Kidney epithelial cell (primary cell): Measurements from ENCODE around the gene SEM1. TPM values are rescaled to one million over a fixed set of nuclear protein-coding genes. Genes with fewer than 3 reads are reported as not detected.
A peak's percentile ranks its signal among the peaks of the same experiment; 100 is the strongest.
"Not testable (repeated sequence)": the region's sequence is repeated elsewhere in the genome, so short reads cannot be mapped to it uniquely, and the experiment has no call there.

Experiments used
- DNase-seq: peaks from one replicate; pipeline ENCODE4 v3.0.0-alpha.2; 2010; ENCODE audit warnings: low read depth
- H3K27me3 ChIP-seq: 2 replicates; pipeline ENCODE4 v1.6.0; 2011; ENCODE audit warnings: low read length; ENCODE audit not compliant: control insufficient read depth, insufficient read depth
- H3K36me3 ChIP-seq: 2 replicates; pipeline ENCODE4 v1.5.1; 2011; ENCODE audit warnings: low read length; ENCODE audit not compliant: control insufficient read depth, insufficient read depth
- H3K4me3 ChIP-seq: 2 replicates; pipeline ENCODE4 v1.5.1; 2011; ENCODE audit warnings: low read depth, mild to moderate bottlenecking, control low read depth, low read length
- total RNA-seq: library from RNA; depleted of rRNA; stranded (reverse); fragments of >200 nt; gene quantifications from 2 replicates; pipeline ENCODE4 v1.2.3, GENCODE V29; 2015
- TF ChIP-seq, protein P1 (sequence below): IDR thresholded peaks from 2 replicates; pipeline ENCODE4 v1.5.1; 2011; ENCODE audit warnings: mild to moderate bottlenecking, moderate library complexity, low read length, control low read depth, inconsistent platforms; ENCODE audit not compliant: insufficient read depth, poor library complexity, severe bottlenecking

SEM1 gene
- total RNA-seq, 1 donor from 2014 or later: 17.6 TPM

DNA sequence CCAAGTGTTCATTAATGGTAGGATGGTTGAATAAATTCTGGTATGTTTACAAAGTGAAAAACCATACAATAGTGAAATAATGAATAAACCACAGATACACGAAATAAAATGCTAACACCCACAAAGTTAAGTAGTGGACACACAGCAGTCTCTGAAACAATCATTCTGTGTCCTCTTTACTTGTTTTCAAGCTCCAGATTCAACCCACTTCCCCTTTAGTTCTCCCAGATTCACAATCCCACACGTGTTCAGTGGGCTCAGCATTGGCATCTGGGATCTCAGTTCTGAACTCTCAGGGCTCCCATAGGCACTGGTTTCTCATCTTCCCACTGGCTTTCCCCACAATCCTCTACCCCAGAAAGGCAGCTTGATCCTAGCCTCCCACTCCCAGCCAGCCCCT is 44.9 kb downstream of the SEM1 start:
- DNase-seq: no peak
- TF ChIP-seq, protein P1, sequence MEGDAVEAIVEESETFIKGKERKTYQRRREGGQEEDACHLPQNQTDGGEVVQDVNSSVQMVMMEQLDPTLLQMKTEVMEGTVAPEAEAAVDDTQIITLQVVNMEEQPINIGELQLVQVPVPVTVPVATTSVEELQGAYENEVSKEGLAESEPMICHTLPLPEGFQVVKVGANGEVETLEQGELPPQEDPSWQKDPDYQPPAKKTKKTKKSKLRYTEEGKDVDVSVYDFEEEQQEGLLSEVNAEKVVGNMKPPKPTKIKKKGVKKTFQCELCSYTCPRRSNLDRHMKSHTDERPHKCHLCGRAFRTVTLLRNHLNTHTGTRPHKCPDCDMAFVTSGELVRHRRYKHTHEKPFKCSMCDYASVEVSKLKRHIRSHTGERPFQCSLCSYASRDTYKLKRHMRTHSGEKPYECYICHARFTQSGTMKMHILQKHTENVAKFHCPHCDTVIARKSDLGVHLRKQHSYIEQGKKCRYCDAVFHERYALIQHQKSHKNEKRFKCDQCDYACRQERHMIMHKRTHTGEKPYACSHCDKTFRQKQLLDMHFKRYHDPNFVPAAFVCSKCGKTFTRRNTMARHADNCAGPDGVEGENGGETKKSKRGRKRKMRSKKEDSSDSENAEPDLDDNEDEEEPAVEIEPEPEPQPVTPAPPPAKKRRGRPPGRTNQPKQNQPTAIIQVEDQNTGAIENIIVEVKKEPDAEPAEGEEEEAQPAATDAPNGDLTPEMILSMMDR: no peak
- no peaks in the 10 kb centered on the region for H3K36me3 ChIP-seq
- H3K4me3 ChIP-seq: no peak overlapping the region
- no peaks in the 10 kb centered on the region for H3K27me3 ChIP-seq

DNA sequence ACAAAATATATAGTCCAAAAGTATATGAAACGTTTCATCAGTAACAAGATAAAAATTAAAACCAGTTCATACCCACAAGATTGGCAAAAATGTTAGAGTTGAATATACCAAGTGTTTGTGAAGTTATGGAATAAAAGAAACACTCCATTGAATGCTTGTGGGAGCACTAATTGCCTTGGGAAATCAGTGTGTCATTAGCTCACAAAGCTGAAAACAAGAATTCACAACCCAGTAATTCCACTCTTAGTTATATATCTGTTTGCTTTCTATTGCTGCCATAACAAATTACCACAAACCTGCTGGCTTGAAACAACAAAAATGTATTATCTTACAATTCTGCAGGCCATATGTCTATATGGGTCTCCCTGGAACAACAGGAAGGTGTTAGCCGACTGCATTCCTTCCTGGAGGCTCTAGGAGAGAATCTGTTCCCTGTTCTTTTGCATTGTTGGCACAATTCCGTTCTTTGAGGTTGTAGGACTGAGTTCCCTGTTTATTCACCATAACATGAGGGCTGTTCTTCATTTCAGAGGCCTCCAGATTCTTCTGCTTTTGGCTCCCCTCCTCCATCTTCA is 45.7 kb downstream of the SEM1 start:
- no peaks in the 10 kb centered on the region for H3K27me3 ChIP-seq
- TF ChIP-seq, protein P1: no peak
- no peak for DNase-seq
- H3K36me3 ChIP-seq: no peaks in the 10 kb centered on the region
- no peak overlapping the region for H3K4me3 ChIP-seq

DNA sequence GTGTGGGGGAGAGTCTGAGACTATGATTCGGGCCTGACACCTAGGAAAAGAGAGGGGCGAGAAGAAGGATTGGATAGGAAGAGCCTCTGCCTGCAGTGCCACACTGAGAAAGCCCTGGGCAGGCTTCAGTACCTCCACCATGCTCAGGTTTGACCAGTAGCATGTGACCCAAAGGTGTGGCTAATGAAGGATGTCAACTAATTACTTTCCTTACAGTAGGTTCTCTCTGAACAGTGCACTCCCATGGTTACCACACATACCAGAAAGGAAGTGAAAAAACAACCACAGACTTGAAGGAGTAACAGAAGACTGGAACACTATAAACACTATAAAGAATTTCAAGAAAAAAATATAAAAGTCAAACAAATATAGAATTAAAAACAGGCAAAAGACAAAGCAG is 46.2 kb downstream of the SEM1 start:
- no peak for DNase-seq
- TF ChIP-seq, protein P1: no peak
- Histone ChIP-seq H3K27me3 (no peaks in the 10 kb centered on the region), H3K4me3 (no peak overlapping the region), H3K36me3 (no peaks in the 10 kb centered on the region)

DNA sequence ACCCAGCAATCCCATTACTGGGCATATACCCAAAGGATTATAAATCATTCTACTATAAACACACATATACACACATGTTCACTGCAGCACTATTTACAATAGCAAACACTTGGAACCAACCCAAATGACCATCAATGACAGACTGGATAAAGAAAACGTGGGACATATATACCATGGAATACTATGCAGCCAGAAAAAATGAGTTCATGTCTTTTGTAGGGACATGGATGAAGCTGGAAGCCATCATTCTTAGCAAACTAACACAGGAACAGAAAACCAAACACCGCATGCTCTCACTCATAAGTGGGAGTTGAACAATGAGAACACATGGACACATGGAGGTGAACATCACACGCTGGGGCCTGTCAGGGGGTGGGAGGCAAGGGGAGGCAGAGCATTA is 47.5 kb downstream of the SEM1 start:
- H3K4me3 ChIP-seq, DNase-seq, H3K36me3 ChIP-seq, H3K27me3 ChIP-seq: not testable (repeated sequence)

DNA sequence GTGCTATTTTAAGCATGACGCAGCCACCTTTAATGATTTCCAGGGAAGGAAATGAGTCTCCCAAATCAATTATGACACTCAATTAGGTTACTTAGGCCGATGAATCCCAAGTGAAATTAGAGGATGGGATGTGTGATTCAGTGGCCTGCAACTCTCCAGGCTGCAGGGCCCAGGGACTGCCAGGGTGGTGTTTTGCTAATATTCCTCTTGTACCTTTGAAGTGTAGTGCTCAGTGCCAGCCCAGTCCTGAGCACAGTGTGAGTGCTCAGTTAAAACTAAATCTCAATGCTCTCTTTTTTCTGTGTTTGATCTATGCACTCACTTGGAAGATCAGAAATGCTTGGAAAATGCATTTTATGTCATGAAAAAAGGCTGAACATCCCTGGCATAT is 51.6 kb downstream of the SEM1 start:
- DNase-seq: no peak
- no peak overlapping the region for H3K4me3 ChIP-seq
- H3K27me3 ChIP-seq: no peaks in the 10 kb centered on the region
- no peaks in the 10 kb centered on the region for H3K36me3 ChIP-seq
- TF ChIP-seq, protein P1: no peak

DNA sequence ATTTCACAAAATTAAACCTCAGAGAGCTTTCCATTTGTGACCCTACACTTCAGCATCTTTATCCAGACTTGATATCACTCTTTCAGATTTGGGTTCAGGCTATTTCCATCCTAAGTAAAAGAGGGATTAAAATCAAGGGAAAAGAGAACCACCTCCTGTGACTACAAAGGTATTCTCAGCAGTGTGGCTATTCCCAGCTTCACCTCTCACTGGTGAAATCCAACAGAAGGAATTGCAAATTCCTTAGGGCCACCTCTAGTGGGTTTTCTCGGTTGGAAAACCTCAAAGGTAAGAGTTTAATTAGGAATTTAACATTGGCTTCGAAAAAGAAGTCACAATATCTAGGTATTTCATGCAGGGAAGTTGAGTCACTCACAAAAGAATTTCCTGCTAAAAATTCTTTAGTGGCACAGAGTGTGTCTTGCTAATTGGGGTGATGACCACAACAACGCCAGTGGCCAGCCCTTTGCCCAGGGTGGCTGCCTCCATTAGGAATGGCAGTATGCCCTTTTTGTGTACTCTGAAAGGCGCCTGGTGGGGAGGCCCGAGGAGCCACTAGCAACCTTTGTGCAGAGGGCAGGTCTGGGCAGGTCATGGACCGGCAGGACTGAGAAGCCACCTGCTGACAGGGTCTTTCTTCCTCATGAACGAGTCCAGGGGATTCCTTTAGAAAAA is 52.2 kb downstream of the SEM1 start:
- TF ChIP-seq, protein P1: no peak
- Histone ChIP-seq H3K27me3 (no peaks in the 10 kb centered on the region), H3K36me3 (no peaks in the 10 kb centered on the region), H3K4me3 (no peak overlapping the region)
- peak; percentile 18 for DNase-seq
